Thyroid gland (tissue), 4 donors: ENCODE data around the gene DFFB.

Source experiments
- CTCF ChIP-seq, 6 experiments: fragments of 200-600 bp in 3 of 6; fragments of 450-650 bp in 3 of 6; sonication (generic) in 3 of 6; IDR thresholded peaks; one replicate each; pipeline ENCODE4 v1.5.1; 2016 to 2019; ENCODE audit warnings: antibody characterized with exemption in 6 of 6, mild to moderate bottlenecking in 2 of 6, inconsistent platforms in 1 of 6, moderate library complexity in 1 of 6
- POLR2A ChIP-seq, 2 donors: fragments of 450-650 bp; IDR thresholded peaks; one replicate each; pipeline ENCODE4 v1.6.1; 2017; ENCODE audit warnings: antibody characterized with exemption in 2 of 2, mild to moderate bottlenecking in 2 of 2, moderate library complexity in 1 of 2

- TF ChIP-seq POLR2A (IDR thresholded peaks at IDR 0.05) (no peak), CTCF (IDR thresholded peaks at IDR 0.05) (no peak)
Observed at GRCh38 chr1:3838788-3839187, 18.5 kb upstream of the DFFB start.
